ENCODE data around the gene NTRK2. TPM values are rescaled to one million over a fixed set of nuclear protein-coding genes. Genes with fewer than 3 reads are reported as not detected.

NTRK2 gene
- total RNA-seq, 6 donors from 2014 or later: 0.30 to 16.8 (median 2.6) TPM

GRCh38 chr9:84845956-84846900 lies 176.7 kb downstream of the NTRK2 start:
- Histone ChIP-seq H3K36me3 (no peaks in the 10 kb centered on the region), H3K27ac (no peak overlapping the region), H3K27me3 (no peaks in the 10 kb centered on the region), H3K4me1 (peaks cover 0 to 4% (median 0%) of the 10 kb centered on the region in 4 donors), H3K9me3 (no peaks in the 10 kb centered on the region), H3K4me3 (no peak overlapping the region)
- ATAC-seq (ENCODE audit: low FRiP score in 2 of 2) (no peak), DNase-seq (no peak)
- WGBS, 2 donors: 92 to 94% methylated on average over 7 of the region's 7 CpGs
- TF ChIP-seq POLR2AphosphoS5 (IDR thresholded peaks at IDR 0.05) (no peak), POLR2A (IDR thresholded peaks at IDR 0.05) (no peak), CTCF (IDR thresholded peaks at IDR 0.05) (no peak), EP300 (IDR thresholded peaks at IDR 0.05) (no peak)

GRCh38 chr9:84846906-84847305 lies 177.4 kb downstream of the NTRK2 start:
- no peaks in the 10 kb centered on the region for H3K36me3 ChIP-seq
- H3K27ac ChIP-seq: no peak overlapping the region
- H3K4me3 ChIP-seq: no peak overlapping the region
- TF ChIP-seq CTCF (IDR thresholded peaks at IDR 0.05) (no peak), POLR2A (IDR thresholded peaks at IDR 0.05) (no peak), POLR2AphosphoS5 (IDR thresholded peaks at IDR 0.05) (no peak), EP300 (IDR thresholded peaks at IDR 0.05) (no peak)
- no peaks in the 10 kb centered on the region for H3K27me3 ChIP-seq
- H3K9me3 ChIP-seq: no peaks in the 10 kb centered on the region
- DNase-seq (no peak), ATAC-seq (ENCODE audit: low FRiP score in 2 of 2) (no peak)
- H3K4me1 ChIP-seq: peaks cover 0 to 4% (median 2%) of the 10 kb centered on the region in 4 donors

GRCh38 chr9:84849049-84849448 lies 179.5 kb downstream of the NTRK2 start:
- DNase-seq (no peak), ATAC-seq (ENCODE audit: low FRiP score in 2 of 2) (no peak)
- TF ChIP-seq POLR2AphosphoS5 (IDR thresholded peaks at IDR 0.05) (no peak), EP300 (IDR thresholded peaks at IDR 0.05) (no peak), CTCF (IDR thresholded peaks at IDR 0.05) (no peak), POLR2A (IDR thresholded peaks at IDR 0.05) (no peak)
- peaks cover 0 to 8% (median 3%) of the 10 kb centered on the region in 4 donors for H3K4me1 ChIP-seq
- no peak overlapping the region for H3K4me3 ChIP-seq
- no peaks in the 10 kb centered on the region for H3K27me3 ChIP-seq
- 83 to 88% methylated on average over 2 of the region's 2 CpGs for WGBS, 2 donors
- no peaks in the 10 kb centered on the region for H3K9me3 ChIP-seq
- H3K36me3 ChIP-seq: no peaks in the 10 kb centered on the region
- no peak overlapping the region for H3K27ac ChIP-seq

GRCh38 chr9:84850830-84851392 lies 181.4 kb downstream of the NTRK2 start:
- no peak for TF ChIP-seq EP300 (IDR thresholded peaks at IDR 0.05)
- TF ChIP-seq POLR2A (IDR thresholded peaks at IDR 0.05): no peak
- TF ChIP-seq POLR2AphosphoS5 (IDR thresholded peaks at IDR 0.05): no peak
- TF ChIP-seq CTCF (IDR thresholded peaks at IDR 0.05): no peak
- Histone ChIP-seq H3K36me3 (no peaks in the 10 kb centered on the region), H3K27ac (no peak overlapping the region), H3K27me3 (no peaks in the 10 kb centered on the region), H3K4me1 (peaks cover 0 to 9% (median 3%) of the 10 kb centered on the region in 4 donors), H3K9me3 (no peaks in the 10 kb centered on the region), H3K4me3 (no peak overlapping the region)
- ATAC-seq (ENCODE audit: low FRiP score in 2 of 2) (no peak), DNase-seq (no peak)
- 90 to 92% methylated on average over 4 of the region's 4 CpGs for WGBS, 2 donors

Measured in upper lobe of left lung (tissue), 6 donors.